ENCODE measurements around the gene SLC30A7. TPM values are rescaled to one million over a fixed set of nuclear protein-coding genes. Genes with fewer than 3 reads are reported as not detected.

The SLC30A7 gene
- total RNA-seq, 1 experiment from 2014 or later: 31.4 TPM

DNA sequence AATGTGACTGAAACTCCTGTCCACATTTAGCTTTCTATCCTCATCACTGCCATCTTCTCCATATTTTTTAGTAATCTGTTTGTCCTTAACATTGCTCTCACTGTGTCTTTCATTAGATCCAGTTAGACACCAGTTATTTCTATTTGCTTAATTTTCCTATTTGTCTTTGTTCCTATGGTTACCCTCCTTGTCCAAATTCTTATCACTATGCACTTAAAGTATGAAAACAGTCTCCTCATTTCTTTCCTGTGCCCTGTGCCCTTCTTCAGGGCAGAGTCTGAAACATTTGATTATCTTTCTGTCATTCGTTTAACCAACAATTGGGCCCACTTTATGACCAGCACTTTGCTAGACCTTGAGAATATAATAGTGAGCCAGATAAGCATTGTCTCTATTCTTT lies 64.2 kb downstream of the SLC30A7 start:
- Histone ChIP-seq H3K27me3 (replicated peaks; ENCODE audit: insufficient read depth, low read depth, low read length, poor library complexity) (no peaks in the 10 kb centered on the region), H3K27ac (ENCODE audit: low read depth, low read length, poor library complexity, severe bottlenecking) (no peak overlapping the region), H3K4me3 (ENCODE audit: low read depth, low read length, poor library complexity, severe bottlenecking) (no peak overlapping the region), H3K4me1 (ENCODE audit: insufficient read depth, low read length, poor library complexity, severe bottlenecking) (peaks cover 19% of the 10 kb centered on the region), H3K9me3 (ENCODE audit: low read depth, low read length, poor library complexity, severe bottlenecking) (no peaks in the 10 kb centered on the region), H3K36me3 (ENCODE audit: insufficient read depth, low read length, poor library complexity, severe bottlenecking) (no peaks in the 10 kb centered on the region)
- ChIA-PET CTCF (no interaction called here), POLR2A (ENCODE audit: low non-redundant PET) (no interaction called here)
- intact Hi-C loops (cut with micrococcal nuclease; ENCODE audit: unreplicated experiment): no loop called here
- BruUV-seq (replicated peaks): no TSS peak
- no peak for TF ChIP-seq EZH2 (IDR thresholded peaks at IDR 0.05; ENCODE audit: borderline replicate concordance, low read depth, low read length, poor library complexity, severe bottlenecking)
- TF ChIP-seq, protein P1, sequence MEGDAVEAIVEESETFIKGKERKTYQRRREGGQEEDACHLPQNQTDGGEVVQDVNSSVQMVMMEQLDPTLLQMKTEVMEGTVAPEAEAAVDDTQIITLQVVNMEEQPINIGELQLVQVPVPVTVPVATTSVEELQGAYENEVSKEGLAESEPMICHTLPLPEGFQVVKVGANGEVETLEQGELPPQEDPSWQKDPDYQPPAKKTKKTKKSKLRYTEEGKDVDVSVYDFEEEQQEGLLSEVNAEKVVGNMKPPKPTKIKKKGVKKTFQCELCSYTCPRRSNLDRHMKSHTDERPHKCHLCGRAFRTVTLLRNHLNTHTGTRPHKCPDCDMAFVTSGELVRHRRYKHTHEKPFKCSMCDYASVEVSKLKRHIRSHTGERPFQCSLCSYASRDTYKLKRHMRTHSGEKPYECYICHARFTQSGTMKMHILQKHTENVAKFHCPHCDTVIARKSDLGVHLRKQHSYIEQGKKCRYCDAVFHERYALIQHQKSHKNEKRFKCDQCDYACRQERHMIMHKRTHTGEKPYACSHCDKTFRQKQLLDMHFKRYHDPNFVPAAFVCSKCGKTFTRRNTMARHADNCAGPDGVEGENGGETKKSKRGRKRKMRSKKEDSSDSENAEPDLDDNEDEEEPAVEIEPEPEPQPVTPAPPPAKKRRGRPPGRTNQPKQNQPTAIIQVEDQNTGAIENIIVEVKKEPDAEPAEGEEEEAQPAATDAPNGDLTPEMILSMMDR (conservative IDR thresholded peaks at IDR 0.05; ENCODE audit: low read depth, low read length): no peak
- no peak for DNase-seq (ENCODE audit: low spot score)

DNA sequence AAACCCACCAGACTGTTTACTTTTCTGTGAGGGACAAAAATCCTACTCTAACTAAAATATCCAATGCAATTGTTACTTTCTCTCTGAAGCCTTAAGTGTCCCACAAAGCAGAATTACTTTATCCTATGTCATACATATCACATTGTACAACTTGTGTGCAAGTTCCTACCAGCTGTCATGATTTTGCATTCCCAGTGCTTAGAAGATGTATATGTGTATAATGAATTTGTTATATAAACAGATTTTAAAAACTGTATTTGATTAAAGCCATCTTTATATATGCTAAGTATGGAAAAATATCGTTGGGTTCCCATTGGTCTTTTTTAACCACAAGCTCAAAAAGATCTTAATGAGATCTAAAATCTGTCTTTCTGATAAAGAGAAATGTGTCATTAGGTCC lies 72.7 kb downstream of the SLC30A7 start:
- CTCF ChIA-PET: no interaction called here
- no TSS peak for BruUV-seq (replicated peaks)
- no peak for DNase-seq (ENCODE audit: low spot score)
- H3K27me3 ChIP-seq (replicated peaks; ENCODE audit: insufficient read depth, low read depth, low read length, poor library complexity): no peaks in the 10 kb centered on the region
- H3K9me3 ChIP-seq (ENCODE audit: low read depth, low read length, poor library complexity, severe bottlenecking): no peaks in the 10 kb centered on the region
- POLR2A ChIA-PET (ENCODE audit: low non-redundant PET): no interaction called here
- no peak overlapping the region for H3K27ac ChIP-seq (ENCODE audit: low read depth, low read length, poor library complexity, severe bottlenecking)
- peaks cover 3% of the 10 kb centered on the region for H3K36me3 ChIP-seq (ENCODE audit: insufficient read depth, low read length, poor library complexity, severe bottlenecking)
- H3K4me1 ChIP-seq (ENCODE audit: insufficient read depth, low read length, poor library complexity, severe bottlenecking): peaks cover 11% of the 10 kb centered on the region
- TF ChIP-seq, protein P1 (conservative IDR thresholded peaks at IDR 0.05; ENCODE audit: low read depth, low read length): no peak
- TF ChIP-seq EZH2 (IDR thresholded peaks at IDR 0.05; ENCODE audit: borderline replicate concordance, low read depth, low read length, poor library complexity, severe bottlenecking): no peak
- intact Hi-C loops (cut with micrococcal nuclease; ENCODE audit: unreplicated experiment): no loop called here
- H3K4me3 ChIP-seq (ENCODE audit: low read depth, low read length, poor library complexity, severe bottlenecking): no peak overlapping the region

DNA sequence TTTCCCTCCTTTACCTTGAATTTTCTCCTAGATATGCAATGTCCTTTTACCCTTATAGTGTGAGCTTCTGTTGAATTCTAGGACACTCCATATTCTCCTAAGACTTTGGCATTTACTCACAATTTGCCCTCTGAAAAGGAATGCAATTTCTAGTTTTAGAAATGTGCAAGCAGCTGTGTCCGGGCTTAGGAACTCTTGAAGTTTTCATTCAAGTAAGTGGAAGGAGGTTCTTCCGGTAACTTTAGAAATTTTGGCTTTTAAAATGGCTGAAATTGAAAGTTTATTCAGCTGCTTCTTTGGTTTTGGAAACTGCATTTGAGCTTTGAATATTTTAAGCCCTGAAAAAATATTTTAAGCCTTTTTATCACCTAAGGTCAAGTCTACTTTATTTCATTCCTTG lies 73.4 kb downstream of the SLC30A7 start:
- TF ChIP-seq, protein P1 (conservative IDR thresholded peaks at IDR 0.05; ENCODE audit: low read depth, low read length): no peak
- no peak for TF ChIP-seq EZH2 (IDR thresholded peaks at IDR 0.05; ENCODE audit: borderline replicate concordance, low read depth, low read length, poor library complexity, severe bottlenecking)
- ChIA-PET CTCF (no interaction called here), POLR2A (ENCODE audit: low non-redundant PET) (interaction anchor here (0.5 kb wide), 1 partner anchor 10 kb away, joined by 3 read pairs; no protein-coding TSS in a partner anchor)
- Histone ChIP-seq H3K9me3 (ENCODE audit: low read depth, low read length, poor library complexity, severe bottlenecking) (no peaks in the 10 kb centered on the region), H3K4me3 (ENCODE audit: low read depth, low read length, poor library complexity, severe bottlenecking) (no peak overlapping the region), H3K27me3 (replicated peaks; ENCODE audit: insufficient read depth, low read depth, low read length, poor library complexity) (no peaks in the 10 kb centered on the region), H3K4me1 (ENCODE audit: insufficient read depth, low read length, poor library complexity, severe bottlenecking) (peaks cover 11% of the 10 kb centered on the region), H3K36me3 (ENCODE audit: insufficient read depth, low read length, poor library complexity, severe bottlenecking) (peaks cover 3% of the 10 kb centered on the region), H3K27ac (ENCODE audit: low read depth, low read length, poor library complexity, severe bottlenecking) (no peak overlapping the region)
- no peak for DNase-seq (ENCODE audit: low spot score)
- BruUV-seq (replicated peaks): no TSS peak
- intact Hi-C loops (cut with micrococcal nuclease; ENCODE audit: unreplicated experiment): no loop called here
